D341Med (cell line): ENCODE results near the gene PDCD2L.
"Not testable (repeated sequence)": the region's sequence is repeated elsewhere in the genome, so short reads cannot be mapped to it uniquely, and the experiment has no call there.

ENCODE experiments used
- DNase-seq: peaks from one replicate; pipeline ENCODE4 v3.0.0; 2012; ENCODE audit warnings: low spot score

PDCD2L gene

DNA sequence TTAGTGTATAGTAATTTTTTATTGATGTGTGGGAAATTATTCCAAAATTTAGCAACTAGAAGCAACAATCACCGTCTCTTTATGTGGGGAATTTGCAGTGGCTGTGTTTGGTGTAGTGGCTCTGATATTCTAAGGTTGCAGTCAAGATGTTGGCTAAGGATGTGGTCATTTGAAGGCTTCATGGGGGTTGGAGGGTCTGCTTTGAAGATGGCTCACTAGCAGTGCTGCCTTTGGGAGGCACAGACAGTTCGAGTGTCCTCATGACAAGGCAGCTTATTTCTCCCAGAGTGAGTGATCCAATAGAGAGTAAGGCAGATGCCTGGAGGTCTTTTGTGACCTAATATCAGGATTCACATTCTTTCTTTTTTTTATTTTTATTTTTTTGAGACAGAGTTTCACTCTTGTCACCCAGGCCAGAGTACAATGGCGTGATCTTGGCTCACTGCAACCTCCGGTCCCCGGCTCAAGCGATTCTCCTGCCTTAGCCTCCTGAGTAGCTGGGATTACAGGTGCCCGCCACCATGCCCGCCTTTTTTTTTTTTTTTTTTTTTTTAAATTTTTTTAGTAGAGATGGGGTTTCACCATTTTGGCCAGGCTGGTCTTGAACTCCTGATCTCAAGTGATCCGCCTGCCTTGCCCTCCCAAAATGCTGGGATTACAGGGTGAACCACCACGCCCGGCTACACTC lies 30.5 kb upstream of the PDCD2L start:
- no peak for DNase-seq

DNA sequence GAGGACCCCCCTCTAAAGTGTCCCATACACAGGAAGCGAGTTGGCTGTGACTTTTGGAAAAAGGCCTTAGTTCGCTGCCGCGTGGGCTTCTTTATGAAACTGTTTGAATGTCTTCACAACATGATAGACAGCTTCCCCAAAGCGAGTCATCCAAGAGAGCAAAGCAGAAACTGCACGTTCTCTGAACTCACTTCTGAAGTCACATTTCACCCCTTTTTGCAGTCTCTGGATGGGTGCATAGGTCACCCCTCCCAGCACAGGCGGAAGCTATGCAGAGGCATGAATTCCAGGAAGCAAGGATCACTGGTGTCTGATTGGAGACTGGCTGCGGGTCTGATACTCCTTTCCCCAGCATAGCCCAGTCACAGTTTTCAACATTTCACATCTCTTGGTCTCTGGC lies 28.6 kb upstream of the PDCD2L start:
- DNase-seq: no peak

DNA sequence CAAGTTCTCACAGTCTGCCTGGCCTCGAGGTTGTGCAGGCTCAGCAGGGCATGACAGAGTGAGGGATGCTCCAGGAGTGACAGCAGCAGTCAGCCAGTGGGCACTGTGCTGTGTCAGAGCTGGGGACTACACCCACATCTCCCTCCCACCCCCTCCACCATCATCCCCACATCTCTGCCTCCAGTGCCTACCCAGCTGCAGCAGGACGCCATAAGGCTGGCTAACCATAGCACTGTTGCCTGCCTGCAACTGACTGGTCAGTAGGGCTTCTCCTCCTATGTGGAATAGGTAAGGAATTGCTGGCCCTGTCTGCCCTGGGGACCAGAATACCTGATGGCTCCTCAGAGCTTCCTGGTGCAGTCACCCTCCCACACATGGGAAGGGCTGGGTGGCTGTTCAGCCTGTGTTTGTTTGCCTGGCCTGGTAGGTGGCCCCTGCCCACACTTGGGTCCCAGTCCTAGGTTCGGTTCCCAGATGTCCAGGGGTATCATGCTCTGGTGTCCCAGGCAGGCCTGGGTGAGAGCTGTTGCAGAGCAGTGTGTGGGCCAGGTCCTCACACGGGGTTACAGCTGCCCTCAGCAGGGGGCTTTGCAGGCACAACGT lies 23.5 kb upstream of the PDCD2L start:
- no peak for DNase-seq

DNA sequence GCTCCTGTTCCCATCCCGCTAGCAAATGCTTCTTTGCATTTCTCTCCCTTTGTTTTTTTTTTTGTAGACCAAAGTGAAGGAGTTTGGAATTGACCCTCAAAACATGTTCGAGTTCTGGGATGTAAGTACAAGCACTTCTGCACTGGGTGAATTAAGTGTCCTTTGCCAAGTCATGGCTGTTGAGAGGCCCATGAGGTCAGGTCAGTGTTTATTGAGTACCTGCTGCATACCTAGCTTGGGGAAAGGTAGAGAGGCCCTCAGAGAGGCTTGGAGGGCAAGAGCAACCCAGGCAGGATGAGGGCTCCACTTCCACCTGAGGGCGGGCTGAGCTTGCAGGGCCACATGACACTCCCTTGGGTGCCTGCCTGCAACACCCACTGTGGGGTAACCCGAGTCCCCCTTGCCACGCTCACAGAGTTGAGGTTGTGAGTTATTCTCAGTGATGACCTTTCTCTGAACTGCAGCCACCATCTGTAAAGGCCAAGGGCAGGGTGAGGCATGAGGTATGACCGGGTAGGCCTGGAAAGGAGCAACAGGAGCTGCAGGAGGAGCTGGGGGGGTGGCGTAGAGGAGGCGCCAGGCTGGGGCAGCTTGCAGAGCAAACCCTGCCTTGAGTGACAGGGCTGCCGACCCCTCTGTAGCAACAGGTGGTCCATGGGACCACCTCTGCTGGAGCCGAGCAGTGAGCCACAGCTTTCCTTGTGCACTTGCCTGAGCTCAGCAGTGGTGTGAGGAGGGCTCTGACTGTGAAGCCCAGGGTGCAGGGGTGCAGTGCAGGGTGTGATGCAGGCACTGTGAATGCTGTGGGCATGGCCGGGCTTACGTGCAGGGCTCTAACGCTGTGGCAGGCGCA lies 22.6 kb upstream of the PDCD2L start:
- DNase-seq: no peak

DNA sequence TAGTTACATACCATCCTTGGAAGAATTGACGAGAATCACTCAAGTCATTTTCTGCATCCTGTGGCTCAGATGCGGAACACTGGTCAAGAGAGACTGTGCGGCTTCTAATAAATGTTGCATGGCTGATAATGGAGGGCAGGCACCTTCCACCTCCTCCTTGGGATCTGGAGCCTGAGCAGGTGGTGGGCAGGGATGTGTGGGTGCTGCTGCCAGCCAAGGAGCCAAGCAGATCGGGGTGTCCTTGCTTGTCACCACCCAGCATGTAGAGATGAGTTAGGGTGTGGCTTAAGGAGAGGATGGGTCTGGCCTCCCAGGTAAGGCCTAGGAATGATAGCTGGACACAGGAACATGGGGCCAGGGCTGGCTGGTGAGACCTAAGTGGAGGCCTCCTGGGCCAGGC lies 21.7 kb upstream of the PDCD2L start:
- no peak for DNase-seq

GRCh38 chr19:34383599-34383998 lies 20.6 kb upstream of the PDCD2L start:
- no peak for DNase-seq

DNA sequence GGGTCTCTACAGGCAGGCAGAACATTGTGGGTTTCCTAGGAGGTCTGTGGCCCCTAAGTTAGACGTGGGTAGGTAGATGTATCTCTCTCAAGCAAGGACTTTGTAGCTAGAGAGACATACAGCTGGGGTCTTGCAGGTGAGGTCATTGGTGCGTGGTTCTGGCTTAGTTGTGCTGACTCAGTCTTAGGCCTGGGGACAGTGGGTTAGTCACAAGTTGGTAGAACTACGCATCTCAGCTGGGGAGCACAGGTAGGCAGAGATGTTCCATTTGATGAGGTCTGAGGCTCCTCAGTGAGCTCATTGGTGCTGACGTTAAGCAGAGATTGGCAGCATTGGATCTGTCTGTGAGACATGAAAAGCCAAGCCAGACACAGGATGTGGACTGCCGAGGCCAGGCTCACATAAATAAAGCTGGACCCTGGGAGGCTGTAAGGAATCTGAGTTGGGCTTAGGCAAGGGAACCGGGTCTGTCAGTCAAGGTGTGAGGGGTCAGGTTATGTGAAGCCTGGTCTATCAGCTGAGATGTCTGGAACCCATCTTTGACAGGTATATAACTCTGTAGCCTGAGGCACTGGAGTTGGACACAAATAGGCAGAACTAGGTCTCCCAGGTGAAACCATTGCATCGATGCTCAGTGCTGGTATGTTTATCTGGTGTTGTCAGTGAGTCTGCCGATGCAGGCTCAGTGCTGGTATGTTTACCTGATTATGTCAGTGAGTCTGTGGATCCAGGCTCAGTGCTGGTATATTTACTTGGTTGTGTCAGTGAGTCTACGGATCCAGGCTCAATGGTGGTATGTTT lies 17.4 kb upstream of the PDCD2L start:
- no peak for DNase-seq

DNA sequence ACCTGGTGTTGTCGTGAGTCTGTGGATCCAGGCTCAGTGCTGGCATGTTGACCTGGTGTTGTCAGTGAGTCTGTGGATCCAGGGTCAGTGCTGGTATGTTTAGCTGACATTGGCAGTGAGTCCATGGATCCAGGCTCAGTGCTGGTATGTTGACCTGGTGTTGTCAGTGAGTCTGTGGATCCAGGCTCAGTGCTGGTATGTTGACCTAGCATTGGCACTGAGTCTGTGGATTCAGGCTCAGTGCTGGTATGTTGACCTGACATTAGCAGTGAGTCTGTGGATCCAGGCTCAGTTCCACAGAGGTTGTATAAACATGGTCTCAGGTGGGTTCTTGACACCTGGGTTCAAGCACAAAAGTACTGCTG lies 16.8 kb upstream of the PDCD2L start:
- DNase-seq: no peak

GRCh38 chr19:34388745-34389144 lies 15.5 kb upstream of the PDCD2L start:
- not testable (repeated sequence) for DNase-seq

- DNase-seq: peak; percentile 50
These were observed 12.4 kb upstream of the PDCD2L start for GRCh38 chr19:34391813-34392212.

DNA sequence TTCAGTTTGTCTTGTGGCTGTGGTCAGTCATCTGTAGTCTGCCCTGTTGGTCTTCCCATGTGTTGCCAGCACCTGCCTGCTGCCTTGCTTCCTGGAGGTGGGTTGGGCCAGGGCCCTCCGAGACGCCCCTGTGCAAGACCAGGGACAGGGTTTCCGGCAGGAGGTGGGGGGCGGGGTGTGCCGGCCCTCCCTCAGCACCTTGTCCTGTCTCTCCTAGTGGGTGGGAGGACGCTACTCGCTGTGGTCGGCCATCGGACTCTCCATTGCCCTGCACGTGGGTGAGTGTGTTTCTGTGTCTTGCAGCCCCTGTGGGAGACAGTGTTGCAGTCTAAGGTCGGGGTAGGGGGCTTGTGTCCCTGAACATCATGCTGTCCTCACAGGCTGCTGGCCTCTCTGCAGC lies 11.2 kb upstream of the PDCD2L start:
- peak; percentile 26 for DNase-seq

GRCh38 chr19:34393629-34394028 lies 10.6 kb upstream of the PDCD2L start:
- DNase-seq: peak; percentile 19

DNA sequence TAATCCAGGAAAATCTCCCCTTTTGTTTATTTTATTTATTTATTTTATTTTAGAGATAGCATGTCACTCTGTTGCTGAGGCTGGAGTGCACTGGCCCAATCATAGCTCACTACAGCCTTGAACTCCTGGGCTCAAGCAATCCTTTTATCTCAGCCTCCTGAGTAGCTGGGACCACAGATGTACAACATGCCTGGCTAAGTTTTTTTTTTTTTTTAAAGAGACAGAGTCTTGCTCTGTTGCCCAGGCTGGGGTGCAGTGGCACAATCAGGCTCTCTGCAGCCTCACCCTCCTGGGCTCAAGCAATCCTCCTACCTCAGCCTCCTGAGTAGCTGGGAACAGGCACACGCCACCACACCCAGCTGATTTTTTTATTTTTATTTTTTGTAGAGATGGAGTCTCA lies 6.3 kb upstream of the PDCD2L start:
- no peak for DNase-seq

DNA sequence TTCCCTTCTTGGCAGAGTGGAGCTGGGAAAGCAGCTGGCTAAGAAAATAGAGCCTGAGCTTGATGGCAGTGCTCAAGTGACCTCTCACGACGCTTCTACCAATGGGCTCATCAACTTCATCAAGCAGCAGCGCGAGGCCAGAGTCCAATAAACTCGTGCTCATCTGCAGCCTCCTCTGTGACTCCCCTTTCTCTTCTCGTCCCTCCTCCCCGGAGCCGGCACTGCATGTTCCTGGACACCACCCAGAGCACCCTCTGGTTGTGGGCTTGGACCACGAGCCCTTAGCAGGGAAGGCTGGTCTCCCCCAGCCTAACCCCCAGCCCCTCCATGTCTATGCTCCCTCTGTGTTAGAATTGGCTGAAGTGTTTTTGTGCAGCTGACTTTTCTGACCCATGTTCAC lies 4.3 kb upstream of the PDCD2L start:
- DNase-seq: no peak

DNA sequence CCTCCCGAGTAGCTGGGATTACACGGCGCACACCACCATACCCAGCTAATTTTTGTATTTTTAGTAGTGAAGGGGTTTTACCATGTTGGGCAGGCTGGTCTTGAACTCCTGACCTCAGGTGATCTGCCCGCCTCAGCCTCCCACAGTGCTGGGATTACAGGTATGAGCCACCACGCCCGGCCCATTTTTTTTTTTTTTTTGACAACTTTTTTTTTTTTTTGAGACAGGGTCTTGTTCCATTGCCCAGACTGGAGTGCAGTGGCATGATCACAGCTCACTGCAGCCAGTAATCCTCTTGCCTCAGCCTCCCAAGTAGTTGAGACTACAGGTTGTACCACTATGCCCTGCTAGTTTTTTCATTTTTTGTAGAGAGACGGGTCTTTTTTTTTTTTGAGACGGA lies 3.4 kb upstream of the PDCD2L start:
- not testable (repeated sequence) for DNase-seq

- no peak for DNase-seq
These were observed 2.1 kb upstream of the PDCD2L start for GRCh38 chr19:34402074-34402600.

DNA sequence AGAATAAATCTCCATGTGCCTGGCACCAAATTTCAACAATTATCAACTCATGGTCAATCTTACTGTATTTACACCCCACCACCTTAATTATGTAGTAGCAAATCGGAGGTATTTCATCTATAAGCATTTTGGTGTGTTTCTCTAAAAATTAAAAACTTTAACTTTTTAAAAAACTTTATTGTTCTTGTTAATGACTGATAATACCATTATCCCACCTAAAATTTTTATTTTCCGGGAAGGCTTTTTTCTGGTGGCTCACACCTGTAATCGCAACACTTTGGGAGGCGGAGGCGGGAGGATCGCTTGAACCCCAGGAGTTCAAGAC lies 453 bp upstream of the PDCD2L start:
- no peak for DNase-seq

DNA sequence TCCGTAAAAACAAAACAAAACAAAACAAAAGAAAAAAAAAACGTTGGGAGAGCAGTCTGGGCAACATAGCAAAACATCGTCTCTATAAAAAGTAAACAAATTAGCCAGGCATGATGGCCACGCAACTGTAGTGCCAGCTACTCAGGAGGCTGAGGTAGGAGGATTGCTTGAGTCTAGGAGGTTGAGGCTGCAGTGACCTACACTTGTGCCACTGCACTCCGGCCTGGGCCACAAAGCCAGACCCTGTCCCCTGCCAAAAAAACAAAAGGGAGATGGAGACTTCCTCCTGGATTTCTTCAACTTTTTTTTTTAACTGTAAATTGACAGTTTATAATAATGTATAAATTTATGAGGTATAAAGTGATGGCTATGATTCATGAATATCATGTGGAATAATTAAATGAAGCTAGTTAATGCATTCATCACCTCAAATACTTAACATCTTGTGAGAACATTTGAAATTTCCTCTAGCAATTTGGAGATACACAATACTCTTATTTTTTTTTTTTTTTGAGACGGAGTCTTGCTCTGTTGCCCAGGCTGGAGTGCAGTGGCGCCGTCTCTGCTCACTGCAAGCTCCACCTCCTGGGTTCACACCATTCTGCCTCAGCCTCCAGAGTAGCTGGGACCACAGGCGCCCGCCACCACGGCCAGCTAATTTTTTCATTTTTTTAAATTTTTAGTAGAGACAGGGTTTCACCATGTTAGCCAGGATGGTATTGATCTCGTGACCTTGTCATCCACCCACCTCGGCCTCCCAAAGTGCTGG lies 1.9 kb downstream of the PDCD2L start:
- DNase-seq: no peak

GRCh38 chr19:34408411-34408810 lies 4.2 kb downstream of the PDCD2L start:
- DNase-seq: no peak

- DNase-seq: no peak
These were observed 5.3 kb downstream of the PDCD2L start for GRCh38 chr19:34409189-34410164.
